GM21528 (cell line): ENCODE results near the gene HAT1.

Experiments
- ATAC-seq: cut with Tn5 transposase; IDR thresholded peaks from one replicate; pipeline ENCODE4 v1.9.1; 2021; ENCODE audit warnings: mild to moderate bottlenecking, moderate library complexity; ENCODE audit not compliant: unreplicated experiment, low FRiP score

HAT1 gene

DNA sequence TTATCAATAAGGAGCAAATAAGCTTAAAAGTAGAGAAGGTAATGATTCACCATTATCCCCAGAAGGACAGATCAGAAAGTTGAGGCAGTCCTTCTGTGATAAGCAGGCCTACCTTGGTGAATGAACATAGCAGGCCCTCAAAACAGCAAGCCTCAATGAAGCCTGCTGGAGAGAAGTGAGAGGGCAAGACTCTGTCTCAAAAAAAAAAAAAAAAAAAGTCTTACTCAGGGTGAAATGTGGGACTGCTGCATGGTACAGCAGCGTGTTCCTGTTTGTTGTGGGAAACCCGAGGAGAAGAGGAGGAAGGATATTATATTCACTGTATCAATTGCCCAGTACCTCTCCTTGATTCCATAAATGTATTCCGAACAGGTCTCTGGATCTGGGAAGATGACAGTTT, 8.7 kb upstream of the HAT1 start:
- no peak for ATAC-seq

DNA sequence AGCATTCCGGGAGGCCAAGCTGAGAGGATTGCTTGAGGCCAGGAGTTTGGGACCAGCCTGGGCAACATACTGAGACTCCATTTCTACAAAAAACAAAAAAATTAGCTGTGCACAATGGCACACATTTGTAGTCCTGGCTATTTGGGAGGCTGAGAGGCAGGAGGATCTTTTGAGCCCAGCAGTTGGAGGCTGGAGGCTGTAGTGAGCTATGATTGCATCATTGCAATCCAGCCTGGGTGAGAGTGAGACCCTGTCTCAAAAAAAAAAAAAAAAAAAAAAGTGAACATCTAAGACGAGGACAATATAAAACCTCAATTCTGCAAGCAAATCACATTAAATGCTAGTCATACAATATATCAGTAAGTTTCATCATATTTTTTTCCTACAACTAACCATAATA, 2.8 kb upstream of the HAT1 start:
- no peak for ATAC-seq

DNA sequence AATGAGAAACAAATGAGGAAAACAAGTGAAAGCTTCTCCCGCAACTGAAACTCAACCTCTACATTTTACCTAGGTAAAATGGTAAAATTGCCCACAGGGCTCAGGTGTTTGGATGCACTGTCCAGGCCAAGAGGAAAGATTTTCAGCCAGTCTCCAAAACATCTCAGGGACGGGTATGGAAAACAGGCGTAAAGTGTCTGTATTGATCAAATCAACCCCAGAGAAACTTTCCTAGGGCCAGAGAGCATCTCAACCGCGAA, 361 bp upstream of the HAT1 start:
- no peak for ATAC-seq

DNA sequence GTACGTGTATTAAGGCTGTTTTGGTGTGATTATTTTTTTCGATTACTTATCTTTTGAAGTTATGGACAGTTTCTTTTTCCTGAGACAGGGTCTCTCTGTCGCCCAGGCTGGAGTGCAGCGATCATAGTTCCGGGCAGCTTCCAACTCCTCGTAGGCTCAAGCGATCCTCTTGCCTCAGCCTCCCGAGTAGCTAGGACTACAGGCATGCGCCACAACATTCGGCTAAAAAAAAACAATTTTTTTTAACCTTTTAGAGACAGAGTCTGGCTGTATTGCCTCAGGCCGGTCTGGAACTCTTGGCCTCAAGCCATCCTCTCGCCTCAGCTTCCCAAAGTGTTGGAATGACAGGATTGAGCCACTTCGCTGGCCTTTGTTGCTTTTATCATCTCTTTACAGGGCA, 945 bp downstream of the HAT1 start:
- ATAC-seq: no peak

DNA sequence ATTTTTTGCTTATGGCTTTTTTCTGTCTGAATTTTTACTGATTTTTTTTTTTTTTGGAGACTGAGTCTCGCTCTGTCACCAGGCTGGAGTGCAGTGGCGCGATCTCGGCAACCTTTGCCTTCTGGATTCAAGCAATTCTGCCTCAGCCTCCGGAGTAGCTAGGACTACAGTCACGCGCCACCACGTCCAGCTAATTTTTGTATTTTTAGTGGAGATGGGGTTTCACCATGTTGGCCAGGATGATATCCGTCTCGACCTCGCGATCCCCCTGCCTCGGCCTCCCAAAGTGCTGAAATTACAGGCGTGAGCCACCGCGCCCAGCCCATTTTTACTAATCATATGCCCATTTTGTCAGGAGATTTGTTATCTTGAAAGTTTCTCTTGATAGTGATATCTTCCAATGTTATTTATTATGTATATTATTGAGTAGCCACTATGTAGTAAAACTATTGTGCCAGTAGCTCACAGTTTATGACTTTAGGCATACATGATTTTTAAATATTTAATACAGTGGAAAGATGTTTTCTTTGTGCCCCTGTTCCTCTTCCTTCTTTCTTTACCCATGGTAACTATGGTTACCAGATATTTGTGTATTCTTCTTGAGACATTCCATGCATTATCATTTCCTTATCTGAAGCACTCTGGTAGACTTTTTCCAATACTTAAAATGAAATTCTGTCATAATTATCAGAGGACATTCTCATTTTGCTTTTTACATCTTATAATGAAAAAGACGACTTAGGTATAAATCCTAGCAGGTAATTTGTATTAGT, 2.1 kb downstream of the HAT1 start:
- ATAC-seq: no peak

- ATAC-seq: no peak
Measured at GRCh38 chr2:171930385-171930784, 8.1 kb downstream of the HAT1 start.

GRCh38 chr2:171939058-171939742, 16.9 kb downstream of the HAT1 start:
- no peak for ATAC-seq

- ATAC-seq: no peak
Measured at GRCh38 chr2:171939743-171940071, 17.4 kb downstream of the HAT1 start.

GRCh38 chr2:171941316-171941699, 19.0 kb downstream of the HAT1 start:
- ATAC-seq: no peak

GRCh38 chr2:171943869-171944268, 21.6 kb downstream of the HAT1 start:
- no peak for ATAC-seq

DNA sequence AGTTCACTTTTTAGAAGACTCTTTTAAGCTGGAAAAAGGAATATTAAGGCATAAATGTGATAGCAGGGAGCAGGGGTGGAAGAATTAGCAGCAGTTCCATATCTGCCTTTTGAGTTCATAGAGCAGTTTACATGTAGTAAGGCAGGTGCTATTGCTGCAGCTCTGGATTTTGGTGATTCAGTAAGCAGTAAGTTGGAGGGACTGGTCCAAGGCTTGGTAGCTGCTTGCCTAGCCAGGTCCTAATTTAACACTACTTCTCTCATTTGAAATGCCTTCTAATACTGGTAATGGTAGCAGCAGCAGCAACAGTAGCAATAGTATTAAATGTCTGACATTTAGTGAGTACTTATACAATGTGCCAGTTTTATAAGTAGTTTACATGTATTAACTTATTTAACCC, 30.0 kb downstream of the HAT1 start:
- no peak for ATAC-seq

DNA sequence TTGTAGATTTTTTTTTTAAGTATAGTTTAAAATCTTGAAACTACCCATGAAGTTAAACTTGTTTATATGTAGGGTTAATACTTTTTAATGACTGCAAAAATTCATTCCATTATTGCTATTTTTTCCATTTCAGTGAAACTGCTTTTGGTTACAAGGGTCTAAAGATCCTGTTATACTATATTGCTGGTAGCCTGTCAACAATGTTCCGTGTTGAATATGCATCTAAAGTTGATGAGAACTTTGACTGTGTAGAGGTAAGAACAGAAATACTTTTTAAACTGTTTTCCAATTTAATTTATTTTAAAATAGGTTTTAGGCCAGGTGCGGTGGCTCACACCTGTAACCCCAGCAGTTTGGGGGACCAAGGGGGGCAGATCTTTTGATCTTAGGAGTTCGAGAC, 30.5 kb downstream of the HAT1 start:
- ATAC-seq: no peak

DNA sequence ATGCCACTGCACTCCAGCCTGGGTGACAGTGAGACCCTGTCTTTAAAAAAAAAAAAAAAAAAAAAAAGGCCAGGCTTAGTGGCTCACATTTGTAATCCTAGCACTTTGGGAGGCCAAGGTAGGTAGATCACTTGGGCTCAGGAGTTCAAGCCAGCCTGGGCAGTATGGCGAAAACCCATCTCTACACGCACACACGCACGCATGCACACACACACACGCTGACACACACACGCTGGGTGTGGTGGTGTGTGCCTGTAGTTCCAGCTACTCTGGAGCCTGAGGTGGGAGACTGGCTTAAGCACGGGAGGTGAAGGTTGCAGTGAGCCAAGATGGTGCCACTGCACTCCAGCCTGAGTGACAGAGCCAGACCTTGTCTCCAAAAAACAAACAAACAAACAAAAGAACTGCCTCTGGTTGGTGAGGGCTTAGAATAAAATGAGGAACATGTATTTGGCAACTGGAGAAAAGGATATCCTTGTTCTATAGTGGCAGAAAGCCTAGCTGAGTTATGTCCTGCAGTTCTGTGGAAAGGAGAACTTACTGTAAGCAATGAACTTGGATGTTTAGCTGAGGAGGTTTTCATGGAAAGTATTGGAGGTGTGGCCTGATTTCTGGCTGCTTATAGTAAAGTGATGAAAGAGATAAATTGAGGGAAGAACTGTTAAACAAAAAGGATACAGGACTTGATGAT, 34.0 kb downstream of the HAT1 start:
- no peak for ATAC-seq

DNA sequence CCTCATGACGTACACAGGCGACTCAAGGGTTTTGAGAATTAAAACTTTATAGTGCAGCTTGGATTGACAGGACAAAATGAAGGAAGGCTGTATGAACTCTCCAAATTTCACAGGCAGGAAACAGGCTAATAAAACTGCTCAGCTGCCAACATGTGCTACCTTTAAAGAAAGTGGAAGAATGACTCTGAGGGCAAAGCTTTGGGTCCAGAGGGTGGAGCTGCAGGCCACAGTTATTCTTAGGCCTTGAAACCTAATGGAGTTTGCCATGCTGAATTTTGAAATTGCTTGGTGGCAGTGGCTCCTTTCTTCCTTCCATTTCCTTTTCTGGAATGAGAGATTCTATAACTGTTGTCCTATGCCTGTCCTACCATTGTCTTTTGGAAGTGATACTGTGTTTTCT, 34.8 kb downstream of the HAT1 start:
- ATAC-seq: no peak

GRCh38 chr2:171958475-171958874, 36.2 kb downstream of the HAT1 start:
- no peak for ATAC-seq

DNA sequence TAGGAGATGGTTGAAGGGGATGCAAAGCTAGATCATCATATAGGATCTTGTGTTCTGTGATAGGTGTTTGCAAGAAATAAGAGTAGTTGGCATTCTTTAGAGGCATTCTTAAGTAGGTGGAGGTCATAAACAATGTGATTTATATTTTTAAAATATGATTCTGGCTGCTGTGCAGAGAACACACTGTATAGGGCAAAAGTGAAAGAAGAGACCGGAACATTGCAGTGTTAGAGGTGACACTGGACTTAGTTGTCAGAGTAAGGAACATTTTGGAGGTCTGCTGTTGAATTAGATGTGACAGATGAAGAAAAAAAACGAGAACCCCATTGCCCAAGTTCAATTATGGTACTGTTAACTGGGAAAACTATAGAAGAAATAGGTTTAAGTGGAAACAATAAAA, 37.7 kb downstream of the HAT1 start:
- ATAC-seq: no peak

- no peak for ATAC-seq
Measured at GRCh38 chr2:171960570-171960969, 38.3 kb downstream of the HAT1 start.

- ATAC-seq: no peak
Measured at GRCh38 chr2:171963198-171963597, 40.9 kb downstream of the HAT1 start.

- no peak for ATAC-seq
Measured at GRCh38 chr2:171964308-171964707, 42.0 kb downstream of the HAT1 start.

- no peak for ATAC-seq
Measured at GRCh38 chr2:171965238-171965637, 43.0 kb downstream of the HAT1 start.

- no peak for ATAC-seq
Measured at GRCh38 chr2:171965661-171966060, 43.4 kb downstream of the HAT1 start.

DNA sequence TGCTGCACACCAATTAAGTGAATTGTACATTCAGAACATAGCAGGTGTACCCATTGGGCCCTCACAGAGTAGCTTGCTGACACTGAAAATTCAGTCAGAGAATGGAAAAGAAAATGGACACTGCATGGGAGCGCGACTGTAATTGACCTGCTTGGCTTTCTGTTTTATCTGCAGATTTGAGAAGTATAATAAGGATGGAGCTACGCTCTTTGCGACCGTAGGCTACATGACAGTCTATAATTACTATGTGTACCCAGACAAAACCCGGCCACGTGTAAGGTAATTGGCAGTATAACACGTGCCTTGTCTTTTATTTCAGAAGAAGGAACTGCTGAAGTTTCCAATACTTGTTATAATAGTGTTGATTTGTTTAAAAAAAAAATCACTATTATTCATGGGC, 44.0 kb downstream of the HAT1 start:
- no peak for ATAC-seq
